HG02870 (cell line): ENCODE results near the gene CDK19.

Source experiments
- ATAC-seq: cut with Tn5 transposase; IDR thresholded peaks from one replicate; pipeline ENCODE4 v1.9.1; 2021; ENCODE audit warnings: mild to moderate bottlenecking, moderate library complexity; ENCODE audit not compliant: unreplicated experiment

Gene CDK19

GRCh38 chr6:110664933-110665332 lies 150.3 kb downstream of the CDK19 start:
- ATAC-seq, result peak; percentile 80

DNA sequence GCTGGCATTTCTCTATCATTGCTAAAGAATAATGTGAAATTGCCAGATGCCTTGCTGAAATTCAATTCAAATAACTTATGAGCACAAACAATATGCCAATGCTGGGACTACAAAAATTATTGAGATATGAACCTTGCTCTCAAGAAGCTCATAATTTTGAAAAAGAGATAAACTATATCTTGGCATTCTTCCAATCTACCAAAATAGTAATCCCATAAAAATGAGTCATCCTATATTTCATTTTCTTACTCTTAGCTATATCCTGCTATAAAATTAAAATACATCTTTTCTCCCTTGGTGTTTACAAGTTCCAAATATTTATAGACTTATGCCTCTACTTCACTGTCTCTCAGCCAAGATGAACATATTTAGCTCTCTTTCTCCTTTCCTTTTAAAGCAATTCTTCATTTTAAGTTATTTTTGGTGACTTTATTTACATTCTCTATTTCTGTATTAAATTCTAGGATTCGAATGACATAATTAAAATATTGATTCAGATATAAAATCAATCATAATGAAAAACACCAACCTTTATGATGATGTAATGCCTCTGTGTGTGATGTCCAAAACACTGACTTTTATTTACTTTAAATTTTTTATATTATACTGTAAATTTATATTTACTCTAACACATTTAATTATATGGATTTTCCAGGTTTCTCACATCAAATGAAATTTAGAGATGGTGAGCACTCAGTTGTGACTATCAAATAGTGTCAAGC lies 152.6 kb downstream of the CDK19 start:
- no peak for ATAC-seq

DNA sequence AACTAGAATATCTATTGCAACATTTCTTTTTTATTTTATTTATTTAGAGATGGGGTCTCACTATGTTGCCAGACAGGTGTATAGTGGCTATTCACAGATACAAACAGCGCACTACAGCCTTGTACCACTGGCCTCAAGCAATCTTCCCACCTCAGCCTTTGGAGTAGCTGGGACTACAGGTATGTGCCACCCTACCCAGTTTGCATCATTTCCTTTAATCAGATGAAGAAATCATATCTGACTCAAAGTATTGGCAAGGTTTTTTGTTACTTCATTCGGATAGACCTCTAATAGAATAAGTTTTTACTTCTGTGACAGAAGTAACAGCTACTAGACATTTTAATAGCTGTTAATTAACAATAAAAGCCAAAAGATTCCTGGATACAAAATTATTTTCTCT lies 153.9 kb downstream of the CDK19 start:
- ATAC-seq, result no peak

- ATAC-seq, result no peak
Measured at GRCh38 chr6:110660066-110660655, 155.1 kb downstream of the CDK19 start.

- ATAC-seq, result no peak
Measured at GRCh38 chr6:110658631-110659211, 156.5 kb downstream of the CDK19 start.

GRCh38 chr6:110656492-110656891 lies 158.8 kb downstream of the CDK19 start:
- no peak for ATAC-seq

- no peak for ATAC-seq
Measured at GRCh38 chr6:110655821-110656220, 159.4 kb downstream of the CDK19 start.

DNA sequence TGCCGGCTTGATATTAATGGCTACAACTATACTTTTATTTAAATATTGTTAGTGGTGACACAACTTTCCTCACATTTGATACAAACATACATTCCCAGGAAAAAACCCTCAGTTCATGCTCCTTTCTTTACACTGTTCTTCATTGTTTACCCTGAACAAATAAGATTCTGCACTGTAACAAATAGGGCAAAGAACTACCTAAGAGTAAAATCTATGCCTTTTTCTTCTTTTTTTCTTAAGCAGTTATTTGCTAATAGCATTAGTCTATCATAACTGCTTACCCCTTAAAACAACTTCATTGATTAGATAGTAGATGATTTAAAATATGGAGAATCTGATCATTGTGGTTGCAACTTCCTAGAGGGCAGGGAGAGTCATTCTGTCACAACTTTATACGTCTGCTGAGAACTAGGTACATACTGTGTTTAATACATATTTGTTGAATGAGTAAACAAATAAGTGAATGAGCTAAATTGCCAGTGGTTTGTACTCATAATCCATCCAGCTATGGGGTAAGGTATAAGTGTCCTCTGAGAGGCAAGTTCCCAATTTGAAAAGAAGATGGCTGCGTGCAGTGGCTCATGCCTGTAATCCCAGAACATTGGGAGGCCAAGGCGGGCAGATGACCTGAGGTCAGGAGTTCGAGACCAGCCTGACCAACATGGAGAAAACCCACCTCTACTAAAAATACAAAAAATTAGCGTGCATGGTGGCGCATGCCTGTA lies 161.0 kb downstream of the CDK19 start:
- no peak for ATAC-seq

DNA sequence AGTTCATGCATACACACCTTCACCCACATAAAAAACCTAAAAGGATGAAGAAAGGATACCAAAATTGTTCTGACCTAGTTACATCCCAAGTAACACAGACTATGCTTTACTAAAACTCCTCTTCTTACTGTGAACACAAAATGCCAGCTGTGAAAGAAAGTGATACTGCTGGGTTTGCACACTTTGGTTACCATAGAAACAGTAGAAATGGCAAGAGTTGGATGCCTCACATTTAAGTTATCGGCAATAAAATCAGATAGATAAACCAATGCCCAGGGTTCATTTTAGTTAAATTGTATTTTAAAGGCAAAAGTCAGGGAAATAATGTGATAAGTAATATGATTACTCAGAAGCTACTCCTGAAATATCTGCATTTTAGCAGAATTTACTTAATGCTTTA lies 161.9 kb downstream of the CDK19 start:
- no peak for ATAC-seq

DNA sequence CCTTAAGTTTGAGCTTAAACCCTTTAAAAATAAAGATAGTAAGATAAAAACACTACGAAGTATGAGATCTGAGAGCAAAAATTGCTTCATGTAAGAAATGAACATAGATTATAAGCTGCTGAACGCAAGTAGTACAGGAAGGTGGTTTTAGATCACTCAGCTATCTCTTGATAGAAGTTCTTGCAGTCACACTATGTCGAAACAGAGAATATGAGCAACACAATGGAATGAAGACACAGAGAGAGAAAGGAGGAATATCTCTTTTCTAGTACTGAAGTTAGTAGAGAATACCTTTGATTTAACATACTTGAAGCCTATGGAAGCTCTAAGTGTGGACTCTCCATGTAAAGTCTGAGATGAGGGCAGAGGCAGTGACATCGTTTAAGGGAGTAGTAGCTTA lies 162.7 kb downstream of the CDK19 start:
- no peak for ATAC-seq

DNA sequence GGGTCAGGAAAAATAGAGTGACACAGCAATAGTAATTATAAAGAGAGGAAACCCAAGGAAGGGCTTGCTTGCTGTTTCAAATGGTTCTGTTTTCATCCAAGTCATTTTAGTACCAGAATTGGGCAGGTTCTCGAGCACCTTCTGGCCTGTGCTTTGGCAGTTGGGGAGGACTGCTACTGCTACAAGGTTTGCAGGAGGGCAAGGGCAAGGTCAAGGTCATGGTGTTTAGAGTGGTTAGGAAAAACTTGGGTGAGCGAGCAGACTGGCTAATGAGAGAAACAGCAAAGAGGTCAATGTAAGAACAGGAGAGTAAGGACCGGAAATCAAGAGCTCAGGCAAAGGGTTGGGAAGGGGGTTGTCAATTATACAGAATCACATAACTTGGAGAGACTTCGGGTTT lies 164.5 kb downstream of the CDK19 start:
- no peak for ATAC-seq

- ATAC-seq, result no peak
Measured at GRCh38 chr6:110649704-110650103, 165.6 kb downstream of the CDK19 start.

- no peak for ATAC-seq
Measured at GRCh38 chr6:110646951-110647910, 168.0 kb downstream of the CDK19 start.

DNA sequence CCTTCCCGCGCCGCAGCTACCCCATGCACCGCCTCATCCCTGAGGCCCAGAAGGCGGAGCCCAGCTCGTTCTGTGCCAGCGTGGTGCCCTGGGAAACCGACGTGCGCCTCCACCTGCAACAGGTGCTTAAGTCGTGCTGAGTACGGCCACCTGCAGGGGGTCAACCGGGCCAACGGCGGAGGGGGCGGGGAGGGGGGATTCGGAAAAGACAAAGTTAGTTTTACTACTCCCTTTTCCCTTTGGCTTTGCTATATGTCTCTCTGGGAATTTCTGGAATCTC lies 168.9 kb downstream of the CDK19 start:
- no peak for ATAC-seq

- ATAC-seq, result no peak
Measured at GRCh38 chr6:110645685-110646418, 169.4 kb downstream of the CDK19 start.

DNA sequence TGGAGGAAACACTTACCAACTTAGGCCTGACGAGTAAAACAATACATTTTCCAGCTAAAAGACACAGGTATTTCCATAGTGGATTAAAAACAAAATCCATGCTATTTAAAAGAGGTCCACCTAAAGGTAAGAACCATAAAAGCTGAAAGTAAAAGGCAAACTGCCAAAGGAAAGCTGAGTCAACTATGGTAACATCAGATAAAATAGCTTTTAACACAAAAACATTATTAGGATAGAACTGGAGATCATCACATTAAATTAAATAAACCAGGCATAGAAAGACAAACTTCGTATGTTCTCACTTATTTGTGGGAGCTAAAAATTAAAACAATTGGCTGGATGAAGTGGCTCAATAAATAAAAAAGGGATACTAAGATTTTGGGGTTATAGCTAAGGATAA lies 172.1 kb downstream of the CDK19 start:
- no peak for ATAC-seq

- ATAC-seq, result no peak
Measured at GRCh38 chr6:110642711-110643110, 172.6 kb downstream of the CDK19 start.

DNA sequence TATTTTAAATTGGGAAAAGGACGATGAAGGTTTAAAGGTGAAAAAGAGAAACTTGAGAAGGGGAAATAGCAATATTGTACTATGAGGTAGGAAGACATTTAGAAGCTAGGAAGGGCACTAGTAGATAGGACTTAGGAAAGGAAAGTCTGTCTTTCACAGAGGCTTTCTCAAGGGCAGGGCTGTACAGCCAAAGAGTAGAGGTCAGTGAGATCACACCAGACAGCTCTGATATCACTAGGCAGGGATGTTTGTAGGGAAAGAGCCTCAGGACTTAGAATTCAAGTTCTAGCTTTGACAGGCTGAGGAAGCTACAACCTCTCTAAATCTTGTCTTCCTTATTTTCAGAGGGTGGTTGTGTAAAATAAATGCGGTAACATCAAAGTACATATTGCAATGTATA lies 178.5 kb downstream of the CDK19 start:
- ATAC-seq, result no peak

DNA sequence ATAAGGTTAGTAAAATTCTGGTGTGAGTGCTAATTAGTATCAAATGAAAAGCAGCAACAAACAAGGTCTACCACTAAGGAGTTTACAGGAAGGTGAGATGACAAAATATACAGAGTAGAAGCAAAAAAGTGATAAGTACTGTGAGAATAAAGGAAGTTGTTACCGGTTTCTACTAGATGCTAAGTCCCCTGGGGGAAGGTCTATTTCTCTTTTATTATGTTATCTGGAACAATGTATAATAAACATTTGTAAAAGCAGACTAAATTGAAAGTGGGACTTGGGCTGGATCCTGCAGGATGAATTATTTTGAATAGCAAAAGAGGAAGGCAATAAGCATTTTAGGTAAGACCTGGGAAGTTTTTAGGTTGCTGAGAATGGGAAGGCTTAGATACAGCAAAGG lies 180.2 kb downstream of the CDK19 start:
- ATAC-seq, result no peak

- no peak for ATAC-seq
Measured at GRCh38 chr6:110633731-110634213, 181.5 kb downstream of the CDK19 start.
